Stomach (tissue), 9 donors: Measurements from ENCODE around the gene COL9A1. TPM values are rescaled to one million over a fixed set of nuclear protein-coding genes. Genes with fewer than 3 reads are reported as not detected.

Experiments used
- DNase-seq, 2 donors: peaks; one replicate each; pipeline versions ENCODE4 v3.0.0 to v3.0.0-alpha.2; 2013 to 2019
- H3K27ac ChIP-seq, 5 donors: fragments of 200-600 bp in 4 of 5; sonication (generic) in 4 of 5; one replicate each; pipeline ENCODE4 v1.5.1; 2013 to 2019; ENCODE audit warnings: mild to moderate bottlenecking in 1 of 5, moderate library complexity in 1 of 5
- H3K27me3 ChIP-seq, 3 donors: fragments of 200-600 bp; sonication (generic); one replicate each; pipeline ENCODE4 v1.5.1; 2017 to 2019; ENCODE audit warnings: mixed run types in 1 of 3
- H3K36me3 ChIP-seq, 4 donors: fragments of 200-600 bp; sonication (generic); 1 replicate in 3 of 4; 2 replicates in 1 of 4; pipeline ENCODE4 v1.5.1; 2016 to 2019
- H3K4me1 ChIP-seq, 4 donors: fragments of 200-600 bp; sonication (generic); one replicate each; pipeline ENCODE4 v1.5.1; 2016 to 2019
- H3K4me3 ChIP-seq, 4 donors: fragments of 200-600 bp; sonication (generic) in 3 of 4; one replicate each; pipeline ENCODE4 v1.5.1; 2016 to 2019; ENCODE audit warnings: mild to moderate bottlenecking in 1 of 4
- H3K9me3 ChIP-seq, 4 donors: fragments of 200-600 bp; sonication (generic); one replicate each; pipeline ENCODE4 v1.5.1; 2016 to 2019
- CTCF ChIP-seq, 7 experiments: fragments of 450-650 bp in 4 of 7; fragments of 200-600 bp in 3 of 7; sonication (generic) in 3 of 7; IDR thresholded peaks; one replicate each; pipeline ENCODE4 v1.5.1; 2016 to 2019; ENCODE audit warnings: antibody characterized with exemption in 7 of 7, control low read depth in 2 of 7, mild to moderate bottlenecking in 1 of 7
- EP300 ChIP-seq: sonication (generic); formaldehyde crosslinking; IDR thresholded peaks from one replicate; pipeline ENCODE4 v1.6.1; 2017; ENCODE audit warnings: antibody characterized with exemption
- POLR2A ChIP-seq, 4 donors: fragments of 450-650 bp; IDR thresholded peaks; one replicate each; pipeline ENCODE4 v1.6.1; 2016; ENCODE audit warnings: antibody characterized with exemption in 4 of 4, control low read depth in 2 of 4, mild to moderate bottlenecking in 1 of 4, moderate library complexity in 1 of 4
- POLR2AphosphoS5 ChIP-seq, 3 donors: sonication (generic); formaldehyde crosslinking; IDR thresholded peaks; one replicate each; pipeline ENCODE4 v1.6.1; 2016; ENCODE audit warnings: antibody characterized with exemption in 3 of 3
- WGBS, 5 donors: extraction: QIAGEN DNeasy Blood & Tissue Kit in 3 of 5; methylation state at CpG; one replicate each; pipeline versions ENCODE4 v1.1.5 to v1.1.7; 2013 to 2018; 5-methylcytosine and 5-hydroxymethylcytosine counted together
- intact Hi-C: fragments of 100-400 bp; cut with DNase I; formaldehyde crosslinking; loops from one replicate; pipeline ENCODE4 v1.15.1; 2023; ENCODE audit warnings: low total_unique reads
- polyA plus RNA-seq, 3 donors: library from polyadenylated mRNA; stranded (reverse); fragments of 200-250 nt; gene quantifications; one replicate each; pipeline ENCODE4 v1.2.3, GENCODE V29; 2013
- total RNA-seq, 5 donors: library from RNA; depleted of rRNA; stranded (reverse); fragments of >200 nt; gene quantifications; one replicate each; pipeline versions ENCODE4 v1.1.0 to v1.2.3, GENCODE V29; 2014 to 2016
- donor health status: healthy with polysubstance abuse.
- donor health status: Bipolar disorder and iron deficiency.
- donor health status: healthy.

COL9A1 gene
- total and polyA plus RNA-seq, 8 donors: 0.25 to 36.1 (median 8.4) TPM; not detected in 4

- H3K4me1 ChIP-seq: no peaks in the 10 kb centered on the region
- no peaks in the 10 kb centered on the region for H3K27me3 ChIP-seq
- TF ChIP-seq POLR2A (IDR thresholded peaks at IDR 0.05) (no peak), POLR2AphosphoS5 (IDR thresholded peaks at IDR 0.05) (no peak), EP300 (no peak), CTCF (IDR thresholded peaks at IDR 0.05) (no peak)
- H3K4me3 ChIP-seq: no peak overlapping the region
- no peaks in the 10 kb centered on the region for H3K36me3 ChIP-seq
- no peaks in the 10 kb centered on the region for H3K9me3 ChIP-seq
- no peak for DNase-seq
- no peak overlapping the region for H3K27ac ChIP-seq
- intact Hi-C loops: no loop called here
- 41 to 64% (median 46%) methylated on average over 2 of the region's 2 CpGs for WGBS, 5 donors
Observed at GRCh38 chr6:70172252-70172651, 130.6 kb downstream of the COL9A1 start.

- Histone ChIP-seq H3K27me3 (peaks cover 0 to 4% (median 0%) of the 10 kb centered on the region in 3 donors), H3K27ac (no peak overlapping the region), H3K9me3 (no peaks in the 10 kb centered on the region), H3K4me1 (peaks cover 0 to 3% (median 0%) of the 10 kb centered on the region in 4 donors), H3K4me3 (no peak overlapping the region), H3K36me3 (no peaks in the 10 kb centered on the region)
- TF ChIP-seq EP300: no peak
- no peak for TF ChIP-seq POLR2AphosphoS5 (IDR thresholded peaks at IDR 0.05)
- TF ChIP-seq CTCF (IDR thresholded peaks at IDR 0.05): no peak
- TF ChIP-seq POLR2A (IDR thresholded peaks at IDR 0.05): no peak
- intact Hi-C loops: no loop called here
- no peak for DNase-seq
Observed at GRCh38 chr6:70171236-70171635, 131.6 kb downstream of the COL9A1 start.

GRCh38 chr6:70168681-70169377 lies 134.1 kb downstream of the COL9A1 start:
- Histone ChIP-seq H3K36me3 (no peaks in the 10 kb centered on the region), H3K27me3 (peaks cover 0 to 4% (median 0%) of the 10 kb centered on the region in 3 donors), H3K4me3 (no peak overlapping the region), H3K4me1 (peaks cover 0 to 6% (median 0%) of the 10 kb centered on the region in 4 donors), H3K27ac (no peak overlapping the region), H3K9me3 (no peaks in the 10 kb centered on the region)
- intact Hi-C loops: no loop called here
- TF ChIP-seq POLR2A (IDR thresholded peaks at IDR 0.05): no peak
- TF ChIP-seq EP300: no peak
- TF ChIP-seq POLR2AphosphoS5 (IDR thresholded peaks at IDR 0.05): no peak
- TF ChIP-seq CTCF (IDR thresholded peaks at IDR 0.05): no peak
- WGBS, 5 donors: 73 to 78% (median 75%) methylated on average over 5 of the region's 5 CpGs
- no peak for DNase-seq

Other genes with a start within 250 kb of the COL9A1 start
- 100 to 1,000 TPM in 1 of 5 donors, 10 to 100 TPM in 4; 25.9 to 121 (median 58.8) TPM for gene FAM135A, start 110.4 kb upstream of the COL9A1 start, total RNA-seq
- 10 to 100 TPM in 1 of 3 donors, 1 to 10 TPM in 2; 7.2 to 30.3 (median 8.9) TPM for gene FAM135A, start 110.4 kb upstream of the COL9A1 start, polyA plus RNA-seq